CD4-positive, alpha-beta T cell treated with Interleukin-17A for 4 hours (primary cell): Measurements from ENCODE around the gene ZNF787.

Experiments used
- DNase-seq: peaks from one replicate; pipeline ENCODE4 v3.0.0-alpha.2; 2020; ENCODE audit warnings: mixed read lengths

ZNF787 gene

GRCh38 chr19:56084835-56085536, 36.1 kb downstream of the ZNF787 start:
- no peak for DNase-seq

- no peak for DNase-seq
Measured at GRCh38 chr19:56083668-56084067, 37.4 kb downstream of the ZNF787 start.

- peak; percentile 77 for DNase-seq
Measured at GRCh38 chr19:56080669-56081401, 40.3 kb downstream of the ZNF787 start.

GRCh38 chr19:56079609-56080008, 41.5 kb downstream of the ZNF787 start:
- no peak for DNase-seq

GRCh38 chr19:56076498-56076897, 44.6 kb downstream of the ZNF787 start:
- DNase-seq, result peak; percentile 52

GRCh38 chr19:56071151-56071550, 49.9 kb downstream of the ZNF787 start:
- DNase-seq, result no peak

GRCh38 chr19:56069642-56070041, 51.5 kb downstream of the ZNF787 start:
- DNase-seq, result no peak

GRCh38 chr19:56066152-56067023, 54.7 kb downstream of the ZNF787 start:
- DNase-seq, result peak; percentile 76

GRCh38 chr19:56053596-56053995, 67.5 kb downstream of the ZNF787 start:
- DNase-seq, result no peak
